ENCODE measurements around the gene TTLL4.

DNA sequence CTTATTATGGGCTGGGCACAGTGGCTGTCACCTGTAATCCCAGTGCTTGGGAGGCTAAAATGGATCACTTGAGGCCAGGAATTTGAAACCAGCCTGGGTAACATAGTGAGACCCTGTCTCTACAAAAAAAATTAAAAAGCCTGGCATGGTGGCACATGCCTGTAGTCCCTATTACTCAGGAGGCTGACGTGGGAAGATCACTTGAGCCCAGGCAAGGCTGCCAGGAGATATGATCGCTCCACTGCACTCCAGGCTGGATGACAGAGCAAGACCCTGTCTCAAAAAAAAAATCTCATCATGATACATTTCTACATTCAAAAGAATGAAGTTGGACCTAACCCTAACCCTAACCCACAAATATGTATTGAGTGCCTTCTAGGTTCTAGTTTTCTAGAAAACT lies 51.2 kb downstream of the TTLL4 start:
- TF ChIP-seq, protein P1, sequence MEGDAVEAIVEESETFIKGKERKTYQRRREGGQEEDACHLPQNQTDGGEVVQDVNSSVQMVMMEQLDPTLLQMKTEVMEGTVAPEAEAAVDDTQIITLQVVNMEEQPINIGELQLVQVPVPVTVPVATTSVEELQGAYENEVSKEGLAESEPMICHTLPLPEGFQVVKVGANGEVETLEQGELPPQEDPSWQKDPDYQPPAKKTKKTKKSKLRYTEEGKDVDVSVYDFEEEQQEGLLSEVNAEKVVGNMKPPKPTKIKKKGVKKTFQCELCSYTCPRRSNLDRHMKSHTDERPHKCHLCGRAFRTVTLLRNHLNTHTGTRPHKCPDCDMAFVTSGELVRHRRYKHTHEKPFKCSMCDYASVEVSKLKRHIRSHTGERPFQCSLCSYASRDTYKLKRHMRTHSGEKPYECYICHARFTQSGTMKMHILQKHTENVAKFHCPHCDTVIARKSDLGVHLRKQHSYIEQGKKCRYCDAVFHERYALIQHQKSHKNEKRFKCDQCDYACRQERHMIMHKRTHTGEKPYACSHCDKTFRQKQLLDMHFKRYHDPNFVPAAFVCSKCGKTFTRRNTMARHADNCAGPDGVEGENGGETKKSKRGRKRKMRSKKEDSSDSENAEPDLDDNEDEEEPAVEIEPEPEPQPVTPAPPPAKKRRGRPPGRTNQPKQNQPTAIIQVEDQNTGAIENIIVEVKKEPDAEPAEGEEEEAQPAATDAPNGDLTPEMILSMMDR (IDR thresholded peaks at IDR 0.05) = no peak
- TF ChIP-seq POLR2A (IDR thresholded peaks at IDR 0.05) = no peak
- no peak for TF ChIP-seq EP300 (IDR thresholded peaks at IDR 0.05)
